DLD1 (cell line): ENCODE results near the gene SKI.

Source experiments
- in situ Hi-C: cut with HindIII; loops from 2 replicates; pipeline ENCODE4 v1.10.0; 2017; ENCODE audit warnings: low sequenced_read_pairs

Gene SKI

GRCh38 chr1:2300851-2301606, 72.9 kb downstream of the SKI start:
- in situ Hi-C loops = no loop called here

GRCh38 chr1:2301607-2302291, 73.6 kb downstream of the SKI start:
- in situ Hi-C loops = no loop called here

GRCh38 chr1:2302292-2302925, 74.3 kb downstream of the SKI start:
- in situ Hi-C loops = no loop called here

GRCh38 chr1:2303016-2303775, 75.1 kb downstream of the SKI start:
- in situ Hi-C loops = no loop called here

GRCh38 chr1:2303781-2304180, 75.7 kb downstream of the SKI start:
- in situ Hi-C loops = no loop called here

- in situ Hi-C loops = no loop called here
These were observed 76.2 kb downstream of the SKI start for GRCh38 chr1:2304282-2304681.

GRCh38 chr1:2304921-2305681, 77.0 kb downstream of the SKI start:
- in situ Hi-C loops = no loop called here

GRCh38 chr1:2306151-2306978, 78.2 kb downstream of the SKI start:
- in situ Hi-C loops = no loop called here

GRCh38 chr1:2307064-2307605, 79.0 kb downstream of the SKI start:
- in situ Hi-C loops = no loop called here

- in situ Hi-C loops = no loop called here
These were observed 79.9 kb downstream of the SKI start for GRCh38 chr1:2307972-2308371.

- in situ Hi-C loops = no loop called here
These were observed 80.7 kb downstream of the SKI start for GRCh38 chr1:2308844-2309243.

GRCh38 chr1:2310332-2311183, 82.4 kb downstream of the SKI start:
- in situ Hi-C loops = no loop called here

- in situ Hi-C loops = no loop called here
These were observed 83.3 kb downstream of the SKI start for GRCh38 chr1:2311184-2312032.

- in situ Hi-C loops = no loop called here
These were observed 84.0 kb downstream of the SKI start for GRCh38 chr1:2312160-2312514.

- in situ Hi-C loops = no loop called here
These were observed 84.6 kb downstream of the SKI start for GRCh38 chr1:2312515-2313301.

- in situ Hi-C loops = no loop called here
These were observed 85.6 kb downstream of the SKI start for GRCh38 chr1:2313651-2314261.
